Activated naive CD4-positive, alpha-beta T cell treated with anti-CD3 and anti-CD28 coated beads, Interleukin-2, amount 10 ng/mL, durations not matched to agents 5 hours and 36 hours (primary cell): ENCODE measurements around the gene HOXA4. TPM values are rescaled to one million over a fixed set of nuclear protein-coding genes. Genes with fewer than 3 reads are reported as not detected.

Experiments
- microRNA-seq: library from miRNA; unstranded; fragments of <30 nt; microRNA quantifications from one replicate; pipeline ENCODE4 v1.2.0, GENCODE V29; 2022; ENCODE audit warnings: borderline microRNAs expressed, borderline replicate concordance
- total RNA-seq, 2 experiments: library from RNA; stranded (reverse); gene quantifications; one replicate each; pipeline ENCODE4 v1.2.3, GENCODE V29; 2021

HOXA4 gene
- not detected for total RNA-seq

GRCh38 chr7:27130540-27131389 lies at the start of gene HOXA4:
Gene HOXA4, minus strand, starts transcription at chr7:27130757. Its CDS starts 24 bp downstream, at chr7:27130733.

GRCh38 chr7:27173956-27174873 lies 43.7 kb upstream of the HOXA4 start, which contains the start of gene HOXA10:
Gene HOXA10, minus strand, starts transcription at chr7:27174320. Its CDS starts 14 bp downstream, at chr7:27174306.

GRCh38 chr7:27165089-27165995 lies 34.8 kb upstream of the HOXA4 start, which contains the start of gene HOXA9:
Gene HOXA9, minus strand, starts transcription at chr7:27165537. Its CDS starts 80 bp downstream, at chr7:27165457.

GRCh38 chr7:27156508-27156898 lies 25.9 kb upstream of the HOXA4 start, which contains the start of gene HOXA7:
Gene HOXA7, minus strand, starts transcription at chr7:27156675. Its CDS starts 130 bp downstream, at chr7:27156545.

GRCh38 chr7:27151931-27152815 lies 21.6 kb upstream of the HOXA4 start, which contains the start of gene HOXA3:
Gene HOXA3, minus strand, starts transcription at chr7:27152583. Its CDS starts 41,943 bp downstream, at chr7:27110640.

GRCh38 chr7:27147199-27148030 lies 16.9 kb upstream of the HOXA4 start, which contains the start of gene HOXA6:
Gene HOXA6, minus strand, starts transcription at chr7:27147774. Its CDS starts 25 bp downstream, at chr7:27147749.

GRCh38 chr7:27143023-27143949 lies 12.7 kb upstream of the HOXA4 start, which contains the start of gene HOXA5:
Gene HOXA5, minus strand, starts transcription at chr7:27143681. Its CDS starts 74 bp downstream, at chr7:27143607.

GRCh38 chr7:27102581-27103442 lies 27.7 kb downstream of the HOXA4 start, which contains the start of gene HOXA2:
Gene HOXA2, minus strand, starts transcription at chr7:27102683. Its CDS starts 183 bp downstream, at chr7:27102500.

GRCh38 chr7:27095897-27096767 lies 34.4 kb downstream of the HOXA4 start, which contains the start of gene HOXA1:
Gene HOXA1, minus strand, starts transcription at chr7:27096000. Its CDS starts 88 bp downstream, at chr7:27095912.

Small RNA genes lying within 50 kb of the gene (microRNA-seq; reads per million reads assigned to microRNA genes)
- 30.2 reads per million, percentile 56 among the genes with 10 or more reads in this experiment for gene MIR196B

Other genes starting within 250 kb of the HOXA4 start
- gene HOXA1, start 34.8 kb downstream of the HOXA4 start, total RNA-seq = under 1 TPM; 0.40 to 0.46 TPM
- not detected for gene HOXA2, start 28.1 kb downstream of the HOXA4 start, total RNA-seq
- gene HOXA5, start 12.9 kb upstream of the HOXA4 start, total RNA-seq = not detected
- gene HOXA6, start 17.0 kb upstream of the HOXA4 start, total RNA-seq = not detected
- gene HOXA3, start 21.8 kb upstream of the HOXA4 start, total RNA-seq = not detected
- gene HOXA7, start 25.9 kb upstream of the HOXA4 start, total RNA-seq = not detected
- gene HOXA9, start 34.8 kb upstream of the HOXA4 start, total RNA-seq = not detected
- gene HOXA10, start 43.6 kb upstream of the HOXA4 start, total RNA-seq = under 1 TPM in 1 of 2 experiments, not detected in 1; 0.29 TPM
- gene HOXA11, start 54.5 kb upstream of the HOXA4 start, total RNA-seq = not detected
- not detected for gene HOXA13, start 69.3 kb upstream of the HOXA4 start, total RNA-seq
- gene EVX1, start 112.0 kb upstream of the HOXA4 start, total RNA-seq = not detected